Heart left ventricle (tissue), 13 donors: ENCODE data around the gene CDCA4.

Source experiments
- CTCF ChIP-seq, 12 donors: fragments of 200-600 bp; sonication (generic) in 4 of 12; IDR thresholded peaks; one replicate each; pipeline versions ENCODE4 v1.5.0 to v1.8.0; 2018 to 2022; ENCODE audit warnings: antibody characterized with exemption in 12 of 12, mild to moderate bottlenecking in 5 of 12
- POLR2A ChIP-seq, 2 donors: fragments of 450-650 bp; IDR thresholded peaks; one replicate each; pipeline ENCODE4 v1.6.1; 2017; ENCODE audit warnings: antibody characterized with exemption in 2 of 2, mild to moderate bottlenecking in 2 of 2, moderate library complexity in 2 of 2
- donor health status: ischemic (EF 13 %, LVEDD 7.1; RV severe dilation, severe dysfunction).
- donor health status: DM: no; HTN: yes; CAD: no.
- donor health status: DM: no; HTN: no; CAD: no.
- donor health status: ischemic (EF 25% LVEDD 6.9; RV normal size, moderate dysfunction).
- donor health status: ischemic (EF 25% LVEDD 5.7; RV mildly dilated, moderate dysfunction).
- donor health status: ischemic (EF 35%, LVEDD 5.7; RV mildly dilated, moderate dysfunction).
- donor health status: nonischemic (EF 11% LVEDD 7.7; RV severe dilation, severe dysfunction).
- donor health status: DM: yes; HTN: yes; CAD: no.
- donor health status: PGD.
- donor health status: ischemic (EF 29% LVEDD 5.4; RV normal size, mild dysfunction).
- donor health status: nonischemic (EF 23%, LVEDD 6.1; RV moderate dilation, normal function).

DNA sequence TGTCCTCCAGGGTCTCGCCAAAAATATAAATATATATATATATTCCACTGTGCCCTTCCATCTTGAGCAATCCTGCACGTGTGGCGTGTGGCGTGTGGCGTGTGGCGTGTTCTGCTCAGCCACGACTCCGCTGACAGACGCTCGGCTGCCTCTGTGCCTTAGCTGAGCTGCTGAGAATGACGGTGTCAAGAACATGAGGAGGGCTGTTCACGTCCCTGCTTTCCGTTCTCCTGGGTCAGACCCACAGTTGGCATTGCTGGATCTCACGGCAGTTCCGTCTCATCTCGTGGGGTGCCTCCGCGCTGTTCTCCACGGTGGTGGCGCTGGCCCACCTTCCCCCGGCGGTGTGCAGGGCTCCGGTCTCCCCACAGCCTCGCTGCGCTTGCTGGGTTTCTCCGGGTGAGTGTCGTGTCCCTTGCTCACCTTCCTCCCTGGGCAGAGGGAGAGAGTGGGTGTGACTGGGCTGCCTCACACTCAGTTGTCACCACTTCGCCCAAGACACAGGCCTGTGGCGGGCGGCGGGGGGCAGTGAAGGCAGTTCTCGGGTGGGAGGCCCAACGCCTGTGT is 34.9 kb upstream of the CDCA4 start:
- TF ChIP-seq CTCF (IDR thresholded peaks at IDR 0.05) (no peak), POLR2A (IDR thresholded peaks at IDR 0.05) (no peak)
